Loucy (cell line): ENCODE measurements around the gene NAT8L.

ENCODE experiments used
- H2AFZ ChIP-seq: fragments of 200-600 bp; sonication (generic); 2 replicates; pipeline ENCODE4 v1.6.0; 2016; ENCODE audit warnings: antibody characterized with exemption, mild to moderate bottlenecking, low read length, moderate library complexity
- H3F3A ChIP-seq: fragments of 200-600 bp; 2 replicates; pipeline ENCODE4 v1.6.0; 2016; ENCODE audit warnings: antibody characterized with exemption, low read depth, mild to moderate bottlenecking
- H3K27me3 ChIP-seq: fragments of 200-600 bp; sonication (generic); 2 replicates; pipeline ENCODE4 v1.6.1; 2014; ENCODE audit warnings: low read length, mild to moderate bottlenecking; ENCODE audit not compliant: insufficient read depth, poor library complexity, severe bottlenecking
- H3K36me3 ChIP-seq: fragments of 200-600 bp; sonication (generic); 2 replicates; pipeline ENCODE4 v1.6.1; 2016; ENCODE audit warnings: low read length; ENCODE audit not compliant: insufficient read depth
- H3K4me1 ChIP-seq: fragments of 200-600 bp; sonication (generic); 2 replicates; pipeline ENCODE4 v1.5.1; 2014; ENCODE audit warnings: low read length, mild to moderate bottlenecking; ENCODE audit not compliant: insufficient read depth, poor library complexity, severe bottlenecking
- H3K4me2 ChIP-seq: fragments of 200-600 bp; sonication (generic); 2 replicates; pipeline ENCODE4 v1.6.0; 2014; ENCODE audit warnings: antibody characterized with exemption, low read length, low read depth, mild to moderate bottlenecking; ENCODE audit not compliant: poor library complexity, severe bottlenecking
- H3K4me3 ChIP-seq: fragments of 200-600 bp; sonication (generic); 2 replicates; pipeline ENCODE4 v1.5.1; 2014; ENCODE audit warnings: low read length, mild to moderate bottlenecking, mixed read lengths; ENCODE audit not compliant: poor library complexity, severe bottlenecking
- H3K79me2 ChIP-seq: fragments of 200-600 bp; sonication (generic); 2 replicates; pipeline ENCODE4 v1.6.1; 2014; ENCODE audit warnings: low read length; ENCODE audit not compliant: insufficient read depth
- H3K9ac ChIP-seq: fragments of 200-600 bp; sonication (generic); 2 replicates; pipeline ENCODE4 v1.6.0; 2014; ENCODE audit warnings: mild to moderate bottlenecking, low read depth, low read length, moderate library complexity; ENCODE audit not compliant: poor library complexity, severe bottlenecking
- H3K9me2 ChIP-seq: fragments of 200-600 bp; sonication (generic); replicated peaks from 2 replicates; pipeline ENCODE4 v1.6.1; 2016; ENCODE audit warnings: low read depth, low read length, mixed read lengths
- H3K9me3 ChIP-seq: fragments of 200-600 bp; sonication (generic); 2 replicates; pipeline ENCODE4 v1.6.1; 2014; ENCODE audit warnings: mild to moderate bottlenecking, antibody characterized with exemption, low read length, low read depth; ENCODE audit not compliant: insufficient read depth
- H4K20me1 ChIP-seq: fragments of 200-600 bp; sonication (generic); 2 replicates; pipeline ENCODE4 v1.6.0; 2014; ENCODE audit warnings: antibody characterized with exemption, low read length, mild to moderate bottlenecking; ENCODE audit not compliant: insufficient read depth, poor library complexity, severe bottlenecking
- CTCF ChIP-seq: fragments of 200-600 bp; sonication (generic); conservative IDR thresholded peaks from 2 replicates; pipeline ENCODE4 v1.5.1; 2014; ENCODE audit warnings: mild to moderate bottlenecking, antibody characterized with exemption, low read length
- EZH2phosphoT487 ChIP-seq: fragments of 200-600 bp; IDR thresholded peaks from 2 replicates; pipeline ENCODE4 v1.6.1; 2018; ENCODE audit warnings: antibody characterized with exemption, mild to moderate bottlenecking, moderate library complexity, borderline replicate concordance

Gene NAT8L

GRCh38 chr4:2102045-2102883 is 43.1 kb downstream of the NAT8L start:
- Histone ChIP-seq H3K9me3 (peaks cover 3% of the 10 kb centered on the region; the same call in 1 of the 2 replicates), H3K4me1 (no peaks in the 10 kb centered on the region), H3K4me3 (no peak overlapping the region), H3K27me3 (no peaks in the 10 kb centered on the region), H3K9me2 (no peaks in the 10 kb centered on the region), H3K79me2 (no peaks in the 10 kb centered on the region), H3K9ac (no peak overlapping the region), H4K20me1 (no peaks in the 10 kb centered on the region), H3F3A (no peaks in the 10 kb centered on the region), H3K36me3 (no peaks in the 10 kb centered on the region), H3K4me2 (no peak overlapping the region), H2AFZ (no peak overlapping the region)
- no peak for TF ChIP-seq EZH2phosphoT487
- no peak for TF ChIP-seq CTCF

GRCh38 chr4:2103127-2103842 is 44.2 kb downstream of the NAT8L start:
- Histone ChIP-seq H3K27me3 (no peaks in the 10 kb centered on the region), H3K4me1 (no peaks in the 10 kb centered on the region), H3K36me3 (no peaks in the 10 kb centered on the region), H3K9me2 (no peaks in the 10 kb centered on the region), H3K4me3 (no peak overlapping the region), H3K9ac (no peak overlapping the region), H4K20me1 (no peaks in the 10 kb centered on the region), H3F3A (no peaks in the 10 kb centered on the region), H3K9me3 (peaks cover 3% of the 10 kb centered on the region; the same call in 1 of the 2 replicates), H3K4me2 (no peak overlapping the region), H3K79me2 (no peaks in the 10 kb centered on the region), H2AFZ (no peak overlapping the region)
- TF ChIP-seq EZH2phosphoT487, result no peak
- no peak for TF ChIP-seq CTCF

- Histone ChIP-seq H2AFZ (no peak overlapping the region), H3K9me2 (no peaks in the 10 kb centered on the region), H3K79me2 (no peaks in the 10 kb centered on the region), H4K20me1 (no peaks in the 10 kb centered on the region), H3F3A (no peaks in the 10 kb centered on the region), H3K4me1 (no peaks in the 10 kb centered on the region), H3K4me2 (no peak overlapping the region), H3K27me3 (no peaks in the 10 kb centered on the region), H3K9me3 (peaks cover 3% of the 10 kb centered on the region; the same call in 1 of the 2 replicates), H3K36me3 (no peaks in the 10 kb centered on the region), H3K4me3 (no peak overlapping the region), H3K9ac (no peak overlapping the region)
- TF ChIP-seq EZH2phosphoT487 (no peak), CTCF (no peak)
Measured at GRCh38 chr4:2103843-2104547, 44.9 kb downstream of the NAT8L start.
